ENCODE data around the gene ZNF280A. TPM values are rescaled to one million over a fixed set of nuclear protein-coding genes. Genes with fewer than 3 reads are reported as not detected.

The ZNF280A gene
- total RNA-seq, 3 donors from 2014 or later (not counting 1 experiment from before 2014, with no cell fraction given) = not detected

GRCh38 chr22:22550789-22551434 is 30.8 kb upstream of the ZNF280A start:
- no peaks in the 10 kb centered on the region for H3K36me3 Mint-ChIP-seq
- intact Hi-C loops (cut with micrococcal nuclease) = no loop called here
- no peaks in the 10 kb centered on the region for H3K9me3 ChIP-seq (ENCODE audit: control insufficient read depth, insufficient read depth, low read length)
- H3K27me3 ChIP-seq (ENCODE audit: control insufficient read depth, insufficient read depth, low read length) = no peaks in the 10 kb centered on the region
- ATAC-seq = no peak
- H3K36me3 ChIP-seq (ENCODE audit: control insufficient read depth, insufficient read depth, low read length) = no peaks in the 10 kb centered on the region
- no peak overlapping the region for H3K4me3 ChIP-seq (ENCODE audit: low read length)
- no peak for DNase-seq
- no peaks in the 10 kb centered on the region for H3K4me1 Mint-ChIP-seq
- TF ChIP-seq CTCF (IDR thresholded peaks at IDR 0.05) = no peak
- H3K27me3 Mint-ChIP-seq (ENCODE audit: low read depth in 2 of 2) = no peaks in the 10 kb centered on the region
- no peak overlapping the region for H3K27ac ChIP-seq (ENCODE audit: low read length)
- WGBS (ENCODE audit: insufficient coverage) = 89% methylated on average over 7 of the region's 8 CpGs
- no peaks in the 10 kb centered on the region for H3K9me3 Mint-ChIP-seq
- H3K27ac Mint-ChIP-seq = no peak overlapping the region
- no peaks in the 10 kb centered on the region for H3K4me1 ChIP-seq (ENCODE audit: control insufficient read depth, insufficient read depth, low read length)
- H3K4me3 Mint-ChIP-seq = no peak overlapping the region

GRCh38 chr22:22548910-22549309 is 28.8 kb upstream of the ZNF280A start:
- no peak for TF ChIP-seq CTCF (IDR thresholded peaks at IDR 0.05)
- intact Hi-C loops (cut with micrococcal nuclease) = no loop called here
- no peak overlapping the region for H3K4me3 Mint-ChIP-seq
- no peak overlapping the region for H3K27ac Mint-ChIP-seq
- ATAC-seq = no peak
- DNase-seq = no peak
- no peak overlapping the region for H3K27ac ChIP-seq (ENCODE audit: low read length)
- no peaks in the 10 kb centered on the region for H3K4me1 Mint-ChIP-seq
- H3K36me3 ChIP-seq (ENCODE audit: control insufficient read depth, insufficient read depth, low read length) = no peaks in the 10 kb centered on the region
- WGBS (ENCODE audit: insufficient coverage) = 75% methylated on average over 1 of the region's 1 CpG
- H3K36me3 Mint-ChIP-seq = no peaks in the 10 kb centered on the region
- no peaks in the 10 kb centered on the region for H3K27me3 Mint-ChIP-seq (ENCODE audit: low read depth in 2 of 2)
- H3K4me3 ChIP-seq (ENCODE audit: low read length) = no peak overlapping the region
- no peaks in the 10 kb centered on the region for H3K27me3 ChIP-seq (ENCODE audit: control insufficient read depth, insufficient read depth, low read length)
- H3K4me1 ChIP-seq (ENCODE audit: control insufficient read depth, insufficient read depth, low read length) = no peaks in the 10 kb centered on the region
- H3K9me3 Mint-ChIP-seq = no peaks in the 10 kb centered on the region
- H3K9me3 ChIP-seq (ENCODE audit: control insufficient read depth, insufficient read depth, low read length) = no peaks in the 10 kb centered on the region

- DNase-seq = no peak
- H3K9me3 ChIP-seq (ENCODE audit: control insufficient read depth, insufficient read depth, low read length) = no peaks in the 10 kb centered on the region
- H3K4me3 Mint-ChIP-seq = no peak overlapping the region
- H3K36me3 Mint-ChIP-seq = no peaks in the 10 kb centered on the region
- WGBS (ENCODE audit: insufficient coverage) = 80% methylated on average over 9 of the region's 9 CpGs
- H3K4me1 ChIP-seq (ENCODE audit: control insufficient read depth, insufficient read depth, low read length) = no peaks in the 10 kb centered on the region
- TF ChIP-seq CTCF (IDR thresholded peaks at IDR 0.05) = no peak
- no peaks in the 10 kb centered on the region for H3K9me3 Mint-ChIP-seq
- intact Hi-C loops (cut with micrococcal nuclease) = no loop called here
- no peaks in the 10 kb centered on the region for H3K27me3 ChIP-seq (ENCODE audit: control insufficient read depth, insufficient read depth, low read length)
- no peaks in the 10 kb centered on the region for H3K4me1 Mint-ChIP-seq
- H3K27ac Mint-ChIP-seq = no peak overlapping the region
- no peaks in the 10 kb centered on the region for H3K36me3 ChIP-seq (ENCODE audit: control insufficient read depth, insufficient read depth, low read length)
- no peak for ATAC-seq
- H3K4me3 ChIP-seq (ENCODE audit: low read length) = no peak overlapping the region
- no peaks in the 10 kb centered on the region for H3K27me3 Mint-ChIP-seq (ENCODE audit: low read depth in 2 of 2)
- no peak overlapping the region for H3K27ac ChIP-seq (ENCODE audit: low read length)
Measured at GRCh38 chr22:22548317-22548716, 28.2 kb upstream of the ZNF280A start.

- no peaks in the 10 kb centered on the region for H3K9me3 ChIP-seq (ENCODE audit: control insufficient read depth, insufficient read depth, low read length)
- Mint-ChIP-seq H3K36me3 (no peaks in the 10 kb centered on the region), H3K27ac (no peak overlapping the region), H3K4me1 (no peaks in the 10 kb centered on the region), H3K27me3 (ENCODE audit: low read depth in 2 of 2) (no peaks in the 10 kb centered on the region), H3K4me3 (no peak overlapping the region), H3K9me3 (no peaks in the 10 kb centered on the region)
- 34% methylated on average over 3 of the region's 3 CpGs for WGBS (ENCODE audit: insufficient coverage)
- no peak overlapping the region for H3K27ac ChIP-seq (ENCODE audit: low read length)
- no peaks in the 10 kb centered on the region for H3K36me3 ChIP-seq (ENCODE audit: control insufficient read depth, insufficient read depth, low read length)
- TF ChIP-seq CTCF (IDR thresholded peaks at IDR 0.05) = no peak
- ATAC-seq (no peak), DNase-seq (no peak)
- H3K4me3 ChIP-seq (ENCODE audit: low read length) = no peak overlapping the region
- H3K27me3 ChIP-seq (ENCODE audit: control insufficient read depth, insufficient read depth, low read length) = no peaks in the 10 kb centered on the region
- intact Hi-C loops (cut with micrococcal nuclease) = no loop called here
- no peaks in the 10 kb centered on the region for H3K4me1 ChIP-seq (ENCODE audit: control insufficient read depth, insufficient read depth, low read length)
Measured at GRCh38 chr22:22547692-22548300, 27.7 kb upstream of the ZNF280A start.
